Measurements from ENCODE around the gene HOXB7. TPM values are rescaled to one million over a fixed set of nuclear protein-coding genes. Genes with fewer than 3 reads are reported as not detected.
A peak's percentile ranks its signal among the peaks of the same experiment; 100 is the strongest.

HOXB7 gene
- total and polyA plus RNA-seq, 2 experiments from 2014 or later = not detected

DNA sequence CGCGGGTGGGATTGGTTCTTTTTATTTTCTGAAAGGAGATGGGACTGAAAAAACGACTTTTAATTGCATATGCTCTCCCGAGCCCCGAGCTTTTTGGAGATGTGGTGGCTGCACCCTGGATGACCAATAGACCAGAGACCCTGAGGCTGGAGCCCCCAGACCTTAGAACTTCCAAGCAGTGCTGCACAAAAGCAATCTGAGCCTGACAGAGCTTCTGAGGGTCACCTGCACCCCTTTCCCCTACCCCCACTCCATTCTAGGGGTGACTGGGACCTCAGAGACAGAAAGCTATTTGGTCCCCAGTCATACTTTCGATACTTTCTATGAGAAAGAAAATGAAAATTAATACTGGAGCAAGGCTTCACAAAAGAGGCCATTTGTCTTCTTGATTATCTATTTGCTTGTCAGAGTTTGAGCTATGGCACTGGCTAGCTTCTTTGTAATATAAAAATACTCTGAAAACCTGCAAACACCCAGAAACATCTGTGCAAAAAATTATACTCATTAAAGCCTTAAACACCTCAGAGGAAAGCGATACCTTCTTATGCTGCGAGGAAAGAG is 36.2 kb downstream of the HOXB7 start:
- H3K27me3 Mint-ChIP-seq (ENCODE audit: insufficient read depth, low read depth, poor library complexity) = peaks cover 16% of the 10 kb centered on the region
- Histone ChIP-seq H3K4me2 (peak overlapping the region; percentile 64), H3K79me2 (replicated peaks; ENCODE audit: insufficient read depth) (no peaks in the 10 kb centered on the region), H3K27me3 (ENCODE audit: insufficient read depth) (peaks cover 100% of the 10 kb centered on the region), H3K9me2 (ENCODE audit: insufficient read depth) (no peaks in the 10 kb centered on the region), H3K27ac (ENCODE audit: low read depth) (no peak overlapping the region), H3K36me3 (ENCODE audit: insufficient read depth) (no peaks in the 10 kb centered on the region), H2AFZ (no peak overlapping the region), H4K20me1 (replicated peaks; ENCODE audit: insufficient read depth) (peaks cover 63% of the 10 kb centered on the region), H3K4me1 (ENCODE audit: insufficient read depth) (peaks cover 58% of the 10 kb centered on the region), H3K4me3 (peak overlapping the region; percentile 21; the same call in 1 of the 2 replicates), H3F3A (replicated peaks; ENCODE audit: low read depth) (peaks cover 72% of the 10 kb centered on the region)
- peaks cover 38% of the 10 kb centered on the region for H3K4me1 Mint-ChIP-seq
- H3K4me3 Mint-ChIP-seq = no peak overlapping the region
- H3K9me3 Mint-ChIP-seq = peaks cover 7% of the 10 kb centered on the region; the same call in 2 of the 3 replicates
- TF ChIP-seq POLR2AphosphoS5 (IDR thresholded peaks at IDR 0.05; ENCODE audit: low read depth) (no peak), ZNF331 (CRISPR knock-in tag; IDR thresholded peaks at IDR 0.05; ENCODE audit: low read depth) (no peak), CTCF (conservative IDR thresholded peaks at IDR 0.05; ENCODE audit: low read depth in 2 of 2) (no peak), ZNF462 (CRISPR knock-in tag; IDR thresholded peaks at IDR 0.05) (no peak), EZH2phosphoT487 (IDR thresholded peaks at IDR 0.05; ENCODE audit: unreplicated experiment) (no peak), EZH2 (IDR thresholded peaks at IDR 0.05; ENCODE audit: low read depth, unreplicated experiment) (no peak), REST (IDR thresholded peaks at IDR 0.05; ENCODE audit: unreplicated experiment) (no peak), STAT1 (IDR thresholded peaks at IDR 0.05; ENCODE audit: unreplicated experiment) (no peak), NANOG (IDR thresholded peaks at IDR 0.05; ENCODE audit: borderline replicate concordance) (no peak), ZNF114 (CRISPR knock-in tag; IDR thresholded peaks at IDR 0.05) (no peak), JUNB (IDR thresholded peaks at IDR 0.05; ENCODE audit: unreplicated experiment) (no peak), CREB1 (CRISPR knock-in tag; IDR thresholded peaks at IDR 0.05; ENCODE audit: low read depth) (no peak)
- TF ChIP-seq, protein P1, sequence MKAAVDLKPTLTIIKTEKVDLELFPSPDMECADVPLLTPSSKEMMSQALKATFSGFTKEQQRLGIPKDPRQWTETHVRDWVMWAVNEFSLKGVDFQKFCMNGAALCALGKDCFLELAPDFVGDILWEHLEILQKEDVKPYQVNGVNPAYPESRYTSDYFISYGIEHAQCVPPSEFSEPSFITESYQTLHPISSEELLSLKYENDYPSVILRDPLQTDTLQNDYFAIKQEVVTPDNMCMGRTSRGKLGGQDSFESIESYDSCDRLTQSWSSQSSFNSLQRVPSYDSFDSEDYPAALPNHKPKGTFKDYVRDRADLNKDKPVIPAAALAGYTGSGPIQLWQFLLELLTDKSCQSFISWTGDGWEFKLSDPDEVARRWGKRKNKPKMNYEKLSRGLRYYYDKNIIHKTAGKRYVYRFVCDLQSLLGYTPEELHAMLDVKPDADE (IDR thresholded peaks at IDR 0.05) = no peak
- no peak for DNase-seq (ENCODE audit: low spot score)
- no peaks in the 10 kb centered on the region for H3K36me3 Mint-ChIP-seq (ENCODE audit: low read depth)
- ATAC-seq = no peak
- no peak overlapping the region for H3K27ac Mint-ChIP-seq

All from GM23338 (cell line).